K562 (cell line): ENCODE data around the gene PHLDB2.

Experiments used
- BMI1 ChIP-seq: fragments of 150-350 bp; IDR thresholded peaks from 2 replicates; pipeline ENCODE4 v1.6.1; 2014; ENCODE audit warnings: low read length
- CHD2 ChIP-seq: IDR thresholded peaks from 2 replicates; pipeline ENCODE4 v1.6.1; 2011; ENCODE audit warnings: low read depth, low read length
- EHMT2 ChIP-seq: fragments of 450-650 bp; IDR thresholded peaks from 2 replicates; pipeline ENCODE4 v1.6.1; 2018; ENCODE audit warnings: antibody characterized with exemption
- HCFC1 ChIP-seq: IDR thresholded peaks from 2 replicates; pipeline ENCODE4 v1.6.1; 2012; ENCODE audit warnings: low read depth, low read length, improper control_type of control experiment
- MAZ ChIP-seq, 2 experiments: fragments of 450-650 bp in 1 of 2; sonication (generic) in 1 of 2; formaldehyde crosslinking; IDR thresholded peaks in 1 of 2; conservative IDR thresholded peaks in 1 of 2; 2 replicates each; pipeline versions ENCODE4 v1.4.0 to v1.5.0; 2020; ENCODE audit warnings: mild to moderate bottlenecking in 1 of 2, missing genetic modification reagents in 1 of 2
- MBD2 ChIP-seq: sonication (generic); IDR thresholded peaks from 2 replicates; pipeline ENCODE4 v1.6.1; 2016; ENCODE audit warnings: low read depth, borderline replicate concordance
- NFE2L1 ChIP-seq: fragments of 450-650 bp; IDR thresholded peaks from 2 replicates; pipeline ENCODE4 v1.6.1; 2016; ENCODE audit warnings: missing genetic modification characterization, low read depth, mild to moderate bottlenecking, missing compliant biosample characterization, moderate library complexity, borderline replicate concordance
- POLR2AphosphoS2 ChIP-seq: IDR thresholded peaks from 2 replicates; pipeline ENCODE4 v1.6.1; 2012; ENCODE audit warnings: low read length, improper control_type of control experiment
- POLR3A ChIP-seq: IDR thresholded peaks from 2 replicates; pipeline ENCODE4 v1.6.1; 2011; ENCODE audit warnings: borderline replicate concordance, mild to moderate bottlenecking, moderate library complexity; ENCODE audit not compliant: insufficient read length, insufficient read depth; ENCODE audit errors: extremely low read depth
- SREBF2 ChIP-seq: sonication (generic); formaldehyde crosslinking; IDR thresholded peaks from 2 replicates; pipeline ENCODE4 v1.4.0; 2020; ENCODE audit warnings: mild to moderate bottlenecking, missing genetic modification reagents
- TF ChIP-seq, protein P1 (sequence below), 2 experiments: fragments of 450-650 bp; formaldehyde crosslinking in 1 of 2; IDR thresholded peaks; 2 replicates each; pipeline versions ENCODE4 v1.4.0 to v1.6.1; 2014 to 2020; ENCODE audit warnings: mild to moderate bottlenecking in 2 of 2, borderline replicate concordance in 1 of 2, low read depth in 1 of 2
- TF ChIP-seq, protein P2 (sequence below): fragments of 150-350 bp; IDR thresholded peaks from 2 replicates; pipeline ENCODE4 v1.6.1; 2014; ENCODE audit warnings: low read depth, mild to moderate bottlenecking, low read length, borderline replicate concordance
- TF ChIP-seq, protein P3 (sequence below): fragments of 450-650 bp; IDR thresholded peaks from 2 replicates; pipeline ENCODE4 v1.6.1; 2016; ENCODE audit warnings: borderline replicate concordance
- TF ChIP-seq, protein P4 (sequence below), 3 experiments: IDR thresholded peaks in 2 of 3; conservative IDR thresholded peaks in 1 of 3; 2 replicates each; pipeline ENCODE4 v1.5.1; 2011 to 2012; ENCODE audit warnings: low read length in 3 of 3, mild to moderate bottlenecking in 3 of 3, control low read depth in 2 of 3, improper control_type of control experiment in 1 of 3, inconsistent platforms in 1 of 3, low read depth in 1 of 3, mixed read lengths in 1 of 3, moderate library complexity in 1 of 3; ENCODE audit not compliant: insufficient read depth in 2 of 3

DNA sequence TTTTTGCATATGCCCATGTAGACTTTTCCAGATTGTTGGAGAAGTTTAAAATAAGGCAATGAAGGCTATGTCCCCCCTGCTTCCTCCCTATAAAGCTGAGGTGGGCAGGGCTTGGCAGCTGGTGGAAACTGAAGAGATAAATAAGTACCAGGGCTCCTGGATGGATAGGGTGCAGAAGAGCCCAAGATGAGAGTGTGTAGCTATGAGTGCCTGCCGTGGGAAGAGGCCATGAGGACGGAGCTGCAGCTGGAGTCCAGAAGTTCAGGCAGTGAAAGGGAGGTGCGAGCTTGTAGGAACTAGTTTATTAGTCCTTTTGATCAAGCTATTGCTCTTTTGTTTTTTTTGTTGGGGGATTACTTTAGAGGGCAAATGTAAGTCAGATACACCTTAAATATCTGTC is 52.4 kb downstream of the PHLDB2 start:
- TF ChIP-seq MAZ (CRISPR knock-in tag; conservative IDR thresholded peaks at IDR 0.05 in 1 of 2, IDR thresholded peaks at IDR 0.05 in 1 of 2) = no peak
- TF ChIP-seq EHMT2 = no peak
- no peak for TF ChIP-seq MBD2
- TF ChIP-seq, protein P1, sequence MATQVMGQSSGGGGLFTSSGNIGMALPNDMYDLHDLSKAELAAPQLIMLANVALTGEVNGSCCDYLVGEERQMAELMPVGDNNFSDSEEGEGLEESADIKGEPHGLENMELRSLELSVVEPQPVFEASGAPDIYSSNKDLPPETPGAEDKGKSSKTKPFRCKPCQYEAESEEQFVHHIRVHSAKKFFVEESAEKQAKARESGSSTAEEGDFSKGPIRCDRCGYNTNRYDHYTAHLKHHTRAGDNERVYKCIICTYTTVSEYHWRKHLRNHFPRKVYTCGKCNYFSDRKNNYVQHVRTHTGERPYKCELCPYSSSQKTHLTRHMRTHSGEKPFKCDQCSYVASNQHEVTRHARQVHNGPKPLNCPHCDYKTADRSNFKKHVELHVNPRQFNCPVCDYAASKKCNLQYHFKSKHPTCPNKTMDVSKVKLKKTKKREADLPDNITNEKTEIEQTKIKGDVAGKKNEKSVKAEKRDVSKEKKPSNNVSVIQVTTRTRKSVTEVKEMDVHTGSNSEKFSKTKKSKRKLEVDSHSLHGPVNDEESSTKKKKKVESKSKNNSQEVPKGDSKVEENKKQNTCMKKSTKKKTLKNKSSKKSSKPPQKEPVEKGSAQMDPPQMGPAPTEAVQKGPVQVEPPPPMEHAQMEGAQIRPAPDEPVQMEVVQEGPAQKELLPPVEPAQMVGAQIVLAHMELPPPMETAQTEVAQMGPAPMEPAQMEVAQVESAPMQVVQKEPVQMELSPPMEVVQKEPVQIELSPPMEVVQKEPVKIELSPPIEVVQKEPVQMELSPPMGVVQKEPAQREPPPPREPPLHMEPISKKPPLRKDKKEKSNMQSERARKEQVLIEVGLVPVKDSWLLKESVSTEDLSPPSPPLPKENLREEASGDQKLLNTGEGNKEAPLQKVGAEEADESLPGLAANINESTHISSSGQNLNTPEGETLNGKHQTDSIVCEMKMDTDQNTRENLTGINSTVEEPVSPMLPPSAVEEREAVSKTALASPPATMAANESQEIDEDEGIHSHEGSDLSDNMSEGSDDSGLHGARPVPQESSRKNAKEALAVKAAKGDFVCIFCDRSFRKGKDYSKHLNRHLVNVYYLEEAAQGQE (IDR thresholded peaks at IDR 0.05; ENCODE audit: borderline replicate concordance) = no peak
- TF ChIP-seq, protein P1 (CRISPR knock-in tag; IDR thresholded peaks at IDR 0.05; ENCODE audit: low read depth) = no peak
- no peak for TF ChIP-seq CHD2
- no peak for TF ChIP-seq POLR3A
- TF ChIP-seq, protein P2, sequence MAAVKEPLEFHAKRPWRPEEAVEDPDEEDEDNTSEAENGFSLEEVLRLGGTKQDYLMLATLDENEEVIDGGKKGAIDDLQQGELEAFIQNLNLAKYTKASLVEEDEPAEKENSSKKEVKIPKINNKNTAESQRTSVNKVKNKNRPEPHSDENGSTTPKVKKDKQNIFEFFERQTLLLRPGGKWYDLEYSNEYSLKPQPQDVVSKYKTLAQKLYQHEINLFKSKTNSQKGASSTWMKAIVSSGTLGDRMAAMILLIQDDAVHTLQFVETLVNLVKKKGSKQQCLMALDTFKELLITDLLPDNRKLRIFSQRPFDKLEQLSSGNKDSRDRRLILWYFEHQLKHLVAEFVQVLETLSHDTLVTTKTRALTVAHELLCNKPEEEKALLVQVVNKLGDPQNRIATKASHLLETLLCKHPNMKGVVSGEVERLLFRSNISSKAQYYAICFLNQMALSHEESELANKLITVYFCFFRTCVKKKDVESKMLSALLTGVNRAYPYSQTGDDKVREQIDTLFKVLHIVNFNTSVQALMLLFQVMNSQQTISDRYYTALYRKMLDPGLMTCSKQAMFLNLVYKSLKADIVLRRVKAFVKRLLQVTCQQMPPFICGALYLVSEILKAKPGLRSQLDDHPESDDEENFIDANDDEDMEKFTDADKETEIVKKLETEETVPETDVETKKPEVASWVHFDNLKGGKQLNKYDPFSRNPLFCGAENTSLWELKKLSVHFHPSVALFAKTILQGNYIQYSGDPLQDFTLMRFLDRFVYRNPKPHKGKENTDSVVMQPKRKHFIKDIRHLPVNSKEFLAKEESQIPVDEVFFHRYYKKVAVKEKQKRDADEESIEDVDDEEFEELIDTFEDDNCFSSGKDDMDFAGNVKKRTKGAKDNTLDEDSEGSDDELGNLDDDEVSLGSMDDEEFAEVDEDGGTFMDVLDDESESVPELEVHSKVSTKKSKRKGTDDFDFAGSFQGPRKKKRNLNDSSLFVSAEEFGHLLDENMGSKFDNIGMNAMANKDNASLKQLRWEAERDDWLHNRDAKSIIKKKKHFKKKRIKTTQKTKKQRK = no peak
- TF ChIP-seq, protein P3, sequence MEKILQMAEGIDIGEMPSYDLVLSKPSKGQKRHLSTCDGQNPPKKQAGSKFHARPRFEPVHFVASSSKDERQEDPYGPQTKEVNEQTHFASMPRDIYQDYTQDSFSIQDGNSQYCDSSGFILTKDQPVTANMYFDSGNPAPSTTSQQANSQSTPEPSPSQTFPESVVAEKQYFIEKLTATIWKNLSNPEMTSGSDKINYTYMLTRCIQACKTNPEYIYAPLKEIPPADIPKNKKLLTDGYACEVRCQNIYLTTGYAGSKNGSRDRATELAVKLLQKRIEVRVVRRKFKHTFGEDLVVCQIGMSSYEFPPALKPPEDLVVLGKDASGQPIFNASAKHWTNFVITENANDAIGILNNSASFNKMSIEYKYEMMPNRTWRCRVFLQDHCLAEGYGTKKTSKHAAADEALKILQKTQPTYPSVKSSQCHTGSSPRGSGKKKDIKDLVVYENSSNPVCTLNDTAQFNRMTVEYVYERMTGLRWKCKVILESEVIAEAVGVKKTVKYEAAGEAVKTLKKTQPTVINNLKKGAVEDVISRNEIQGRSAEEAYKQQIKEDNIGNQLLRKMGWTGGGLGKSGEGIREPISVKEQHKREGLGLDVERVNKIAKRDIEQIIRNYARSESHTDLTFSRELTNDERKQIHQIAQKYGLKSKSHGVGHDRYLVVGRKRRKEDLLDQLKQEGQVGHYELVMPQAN = no peak
- no peak for TF ChIP-seq NFE2L1 (tag)
- TF ChIP-seq, protein P4, sequence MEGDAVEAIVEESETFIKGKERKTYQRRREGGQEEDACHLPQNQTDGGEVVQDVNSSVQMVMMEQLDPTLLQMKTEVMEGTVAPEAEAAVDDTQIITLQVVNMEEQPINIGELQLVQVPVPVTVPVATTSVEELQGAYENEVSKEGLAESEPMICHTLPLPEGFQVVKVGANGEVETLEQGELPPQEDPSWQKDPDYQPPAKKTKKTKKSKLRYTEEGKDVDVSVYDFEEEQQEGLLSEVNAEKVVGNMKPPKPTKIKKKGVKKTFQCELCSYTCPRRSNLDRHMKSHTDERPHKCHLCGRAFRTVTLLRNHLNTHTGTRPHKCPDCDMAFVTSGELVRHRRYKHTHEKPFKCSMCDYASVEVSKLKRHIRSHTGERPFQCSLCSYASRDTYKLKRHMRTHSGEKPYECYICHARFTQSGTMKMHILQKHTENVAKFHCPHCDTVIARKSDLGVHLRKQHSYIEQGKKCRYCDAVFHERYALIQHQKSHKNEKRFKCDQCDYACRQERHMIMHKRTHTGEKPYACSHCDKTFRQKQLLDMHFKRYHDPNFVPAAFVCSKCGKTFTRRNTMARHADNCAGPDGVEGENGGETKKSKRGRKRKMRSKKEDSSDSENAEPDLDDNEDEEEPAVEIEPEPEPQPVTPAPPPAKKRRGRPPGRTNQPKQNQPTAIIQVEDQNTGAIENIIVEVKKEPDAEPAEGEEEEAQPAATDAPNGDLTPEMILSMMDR (IDR thresholded peaks at IDR 0.05 in 2 of 3, conservative IDR thresholded peaks at IDR 0.05 in 1 of 3; ENCODE audit: insufficient read depth in 2 of 3, low read depth in 1 of 3, low read length in 3 of 3) = no peak
- no peak for TF ChIP-seq POLR2AphosphoS2
- no peak for TF ChIP-seq BMI1
- no peak for TF ChIP-seq HCFC1
- no peak for TF ChIP-seq SREBF2
